Left renal cortex interstitium (tissue), 4 donors: ENCODE data around the gene RAB15. TPM values are rescaled to one million over a fixed set of nuclear protein-coding genes. Genes with fewer than 3 reads are reported as not detected.

Experiments used
- DNase-seq, 4 donors: peaks; one replicate each; pipeline ENCODE4 v3.0.0-alpha.2; 2013; ENCODE audit warnings: low read depth in 4 of 4, low spot score in 2 of 4, missing footprints in 1 of 4
- polyA plus RNA-seq, 4 donors: library from polyadenylated mRNA; unstranded; fragments of 120-200 nt; gene quantifications; one replicate each; pipeline ENCODE4 v1.2.1, GENCODE V29; 2013; ENCODE audit not compliant: insufficient read length in 4 of 4

The RAB15 gene
- polyA plus RNA-seq, 4 donors: 22.5 to 36.9 (median 24.9) TPM

DNA sequence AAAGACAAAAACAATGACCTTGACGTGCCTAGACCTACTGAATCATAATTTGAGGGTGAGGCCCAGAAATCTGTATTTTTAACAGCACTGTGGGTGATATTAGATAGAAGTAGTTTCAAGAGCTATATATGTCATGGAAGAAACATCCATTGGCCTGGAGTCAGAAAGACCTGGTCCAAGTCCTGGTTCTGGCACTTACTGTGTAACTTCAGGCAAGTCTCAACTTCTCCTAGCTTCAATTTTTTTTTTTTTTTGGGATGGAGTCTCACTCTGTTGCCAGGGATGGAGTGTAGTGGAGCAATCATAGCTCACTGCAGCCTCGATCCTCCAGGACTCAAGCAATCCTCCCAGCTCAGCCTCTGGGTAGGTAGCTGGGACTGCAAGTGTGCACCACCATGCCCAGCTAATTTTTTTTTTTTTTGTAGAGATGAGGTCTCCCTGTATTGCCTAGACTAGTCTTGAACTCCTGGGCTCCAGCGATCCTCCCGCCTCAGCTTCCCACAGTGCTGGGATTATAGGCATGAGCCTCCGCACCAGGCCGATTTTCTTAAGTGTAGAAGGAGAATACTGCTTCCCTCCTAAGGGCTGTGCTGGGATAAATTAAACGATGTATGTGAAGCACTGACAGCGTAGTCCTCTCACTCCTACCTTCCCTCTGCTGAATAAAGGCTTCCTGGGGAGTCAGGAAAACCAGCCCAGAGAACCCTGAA lies 15.3 kb downstream of the RAB15 start:
- DNase-seq: no peak

DNA sequence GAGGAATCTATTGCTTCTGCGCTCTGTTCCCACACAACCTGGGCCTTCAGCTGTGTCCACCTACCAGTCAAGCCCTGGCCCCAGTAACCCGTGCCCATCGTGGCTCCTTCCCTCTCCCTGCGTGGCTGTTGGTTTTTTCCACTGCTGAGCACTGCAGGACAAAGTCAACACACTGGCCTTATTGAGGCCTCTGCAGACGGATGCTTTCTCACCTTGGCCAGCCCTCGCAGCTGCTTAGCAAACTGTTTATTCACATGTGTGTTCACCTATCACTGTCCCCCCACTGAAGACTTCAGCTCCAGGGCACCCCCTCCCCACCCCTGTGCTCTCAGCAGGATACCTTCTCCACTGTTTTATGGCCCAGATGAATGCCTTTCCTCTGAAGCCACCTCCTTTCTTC lies 16.8 kb downstream of the RAB15 start:
- no peak for DNase-seq

DNA sequence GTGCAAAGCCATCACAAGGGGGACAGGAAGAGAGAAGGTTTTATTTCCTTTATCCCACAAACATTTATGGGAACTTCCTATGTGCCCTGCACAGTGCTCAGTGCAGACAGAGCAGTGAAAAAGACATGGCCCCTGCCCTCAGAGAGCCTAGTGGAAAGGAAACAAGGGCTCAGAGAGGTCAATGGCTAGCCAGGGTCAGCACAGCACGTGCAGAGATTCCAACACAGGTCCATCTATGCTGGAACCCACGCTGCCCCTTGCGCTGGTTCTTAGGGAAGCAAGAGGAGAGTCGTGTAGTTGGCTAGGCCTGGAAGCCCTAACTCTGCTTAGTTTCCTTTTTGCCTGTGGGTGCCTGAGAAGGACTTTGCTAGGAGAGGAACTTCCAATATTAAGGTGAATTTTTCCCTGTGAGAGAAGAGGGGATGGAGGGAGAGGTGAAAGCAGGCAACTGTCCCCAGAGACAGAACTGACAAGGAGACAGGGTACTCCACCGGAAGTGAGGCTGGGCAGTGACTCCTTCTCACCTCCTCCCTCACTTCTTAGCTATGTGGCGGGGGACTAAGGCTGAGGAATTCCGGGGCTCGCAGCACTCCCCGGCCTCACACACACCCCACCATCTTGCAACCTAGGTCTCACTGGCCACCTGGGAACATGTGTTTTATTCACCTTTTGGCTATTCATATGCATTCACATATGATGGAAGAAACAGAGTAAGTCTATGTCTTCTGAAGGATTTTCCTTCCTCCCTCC lies 17.5 kb downstream of the RAB15 start:
- no peak for DNase-seq

DNA sequence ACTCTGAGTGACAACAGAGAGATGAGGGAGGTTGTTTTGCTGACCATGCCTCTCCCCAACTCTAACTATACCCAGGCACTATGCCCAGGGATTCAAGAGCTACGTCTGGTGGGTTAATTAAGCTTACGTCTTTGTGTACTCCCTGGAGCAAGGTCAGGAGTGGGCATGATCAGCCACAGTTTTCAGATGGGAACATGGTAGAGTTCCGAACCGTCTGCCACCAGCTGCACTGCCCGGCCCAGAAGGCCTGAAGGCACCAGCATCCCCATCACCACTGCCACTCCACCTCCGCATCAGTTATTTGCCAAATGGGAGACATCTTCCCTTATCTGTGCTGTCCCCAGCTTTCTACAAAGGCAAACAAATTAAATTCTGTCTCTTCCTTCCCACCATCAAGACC lies 18.5 kb downstream of the RAB15 start:
- no peak for DNase-seq

DNA sequence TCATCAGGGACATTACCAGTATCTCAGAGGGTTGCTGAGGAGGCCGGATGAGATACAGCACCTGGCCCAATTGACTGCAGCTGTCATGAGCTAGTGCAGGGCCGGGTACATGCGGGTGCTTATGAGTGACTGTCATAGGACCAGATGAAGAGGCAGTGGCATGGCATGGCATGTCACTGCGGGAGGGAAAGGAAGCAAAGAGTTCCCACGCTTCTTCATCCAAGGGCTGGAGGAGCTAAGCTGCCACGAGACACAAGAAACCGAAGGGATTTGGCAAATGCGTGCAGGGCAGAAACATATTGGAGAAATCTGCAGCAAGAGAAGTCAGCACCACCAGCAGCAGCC lies 18.9 kb downstream of the RAB15 start:
- no peak for DNase-seq

DNA sequence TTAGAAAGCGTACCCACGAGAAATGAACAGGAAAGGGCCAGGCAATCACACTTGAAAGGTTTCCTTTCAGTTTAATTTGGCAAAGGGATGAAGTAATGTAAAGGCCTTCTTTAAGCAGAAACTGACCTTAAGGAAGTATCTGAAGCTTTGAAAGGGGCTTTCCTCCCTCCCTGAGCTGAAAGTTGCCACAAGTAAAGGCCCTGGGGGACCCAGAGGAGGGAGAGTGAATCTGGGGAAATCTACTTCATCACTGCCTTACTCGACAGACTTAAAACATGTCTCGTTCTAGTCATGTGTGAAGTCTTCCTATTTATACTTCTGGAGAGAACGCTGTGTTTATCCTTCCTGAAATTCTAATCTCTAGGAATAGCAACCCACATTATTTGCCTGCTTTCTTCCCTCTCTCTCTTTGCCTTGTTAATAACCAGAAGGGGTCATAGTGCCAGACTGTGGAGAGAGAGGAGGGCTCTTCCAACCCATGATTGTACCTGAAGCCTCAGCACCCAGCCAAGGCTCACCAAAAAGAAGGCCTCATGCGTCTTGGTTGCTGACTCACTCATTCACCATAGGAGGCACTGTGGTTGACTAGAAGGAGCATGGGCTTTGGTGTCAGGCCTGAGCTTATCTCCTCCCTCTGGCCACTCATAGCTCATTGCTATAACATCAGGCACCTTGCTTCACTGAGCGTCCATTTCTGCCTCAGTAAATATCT lies 19.4 kb downstream of the RAB15 start:
- DNase-seq: no peak

DNA sequence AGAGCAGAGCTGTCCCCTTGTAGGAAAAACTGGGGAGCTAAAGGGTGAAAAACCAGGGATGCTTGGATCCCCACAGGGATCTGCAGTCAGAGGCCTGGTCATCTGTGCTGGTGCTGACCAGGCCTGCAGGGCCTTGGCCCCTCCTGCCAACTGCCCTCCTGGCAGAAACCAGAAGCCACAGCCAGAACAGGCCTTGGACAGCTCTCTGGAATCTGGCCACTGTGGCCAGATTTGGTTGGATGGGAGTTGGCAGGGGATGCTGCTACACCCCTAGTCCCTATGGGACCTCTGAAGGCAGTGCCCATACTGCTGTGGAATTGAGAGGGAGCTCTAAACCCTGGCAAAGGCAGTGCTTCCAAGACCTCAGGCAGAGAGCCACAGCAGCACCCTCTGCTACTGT lies 20.4 kb downstream of the RAB15 start:
- no peak for DNase-seq

DNA sequence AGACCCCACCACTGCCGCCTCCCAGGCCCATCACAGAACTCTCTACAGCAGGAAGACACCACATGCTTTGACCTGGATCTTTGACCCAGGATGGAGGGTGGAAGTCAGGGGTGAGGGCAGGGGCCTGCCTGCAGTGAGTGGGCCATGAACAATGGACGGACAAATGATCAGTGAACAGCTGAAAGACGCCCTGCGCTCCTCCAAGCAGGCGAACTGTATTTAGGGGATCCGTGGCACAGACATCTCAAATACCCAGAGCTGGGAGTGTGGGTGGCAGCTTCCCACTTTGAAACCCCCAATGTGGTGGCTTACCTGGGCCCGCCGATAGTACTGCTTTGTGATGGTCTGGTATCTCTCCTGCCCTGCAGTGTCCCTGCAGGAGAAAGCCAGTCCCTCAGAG lies 20.8 kb downstream of the RAB15 start:
- no peak for DNase-seq

DNA sequence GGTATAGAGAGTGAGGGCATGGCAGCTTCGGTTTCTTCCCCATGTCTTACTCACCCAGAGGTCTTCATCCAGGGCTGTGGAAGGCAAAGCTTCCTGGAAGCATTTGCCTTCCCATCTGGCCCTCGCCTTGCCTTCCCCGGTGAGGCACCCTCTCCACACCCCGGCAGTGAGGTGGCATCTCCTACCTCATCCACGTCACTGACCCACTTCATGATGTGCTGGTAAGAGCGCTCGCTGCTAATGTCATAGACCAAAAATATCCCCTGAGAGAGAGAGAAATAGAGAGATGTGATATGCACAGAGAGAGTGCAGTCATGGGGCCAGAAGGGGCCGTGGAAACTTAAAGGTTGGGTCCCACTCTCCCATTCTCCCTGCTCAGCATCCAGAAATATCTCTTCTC lies 21.2 kb downstream of the RAB15 start:
- no peak for DNase-seq

DNA sequence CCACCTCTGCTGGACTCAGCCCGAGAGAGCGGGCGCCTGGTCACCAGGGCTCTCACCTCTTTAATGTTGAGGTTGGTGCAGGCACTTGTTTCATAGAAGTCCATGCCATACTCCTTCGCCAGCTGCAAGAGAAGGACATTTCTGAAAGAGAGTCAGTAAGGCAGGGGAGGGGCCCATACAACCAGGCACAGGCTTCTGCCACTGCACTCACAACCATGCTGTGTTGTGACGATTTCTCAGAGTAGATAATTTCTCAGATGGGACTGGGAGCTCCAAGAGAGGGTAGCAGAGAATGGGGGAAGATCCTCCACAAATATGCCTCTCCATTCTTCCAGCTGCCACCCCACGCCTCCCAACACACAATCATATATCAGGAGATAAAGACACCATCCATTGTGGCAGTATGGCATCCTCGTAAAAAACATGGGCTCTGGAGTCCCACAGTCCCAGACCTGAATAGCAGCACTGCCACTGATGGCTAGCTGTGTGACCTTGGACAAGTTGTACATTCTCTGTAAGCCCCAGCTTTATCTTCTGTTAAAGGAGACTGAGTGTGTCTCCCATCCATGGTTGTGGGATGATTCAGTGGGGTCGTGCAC lies 23.4 kb downstream of the RAB15 start:
- no peak for DNase-seq

DNA sequence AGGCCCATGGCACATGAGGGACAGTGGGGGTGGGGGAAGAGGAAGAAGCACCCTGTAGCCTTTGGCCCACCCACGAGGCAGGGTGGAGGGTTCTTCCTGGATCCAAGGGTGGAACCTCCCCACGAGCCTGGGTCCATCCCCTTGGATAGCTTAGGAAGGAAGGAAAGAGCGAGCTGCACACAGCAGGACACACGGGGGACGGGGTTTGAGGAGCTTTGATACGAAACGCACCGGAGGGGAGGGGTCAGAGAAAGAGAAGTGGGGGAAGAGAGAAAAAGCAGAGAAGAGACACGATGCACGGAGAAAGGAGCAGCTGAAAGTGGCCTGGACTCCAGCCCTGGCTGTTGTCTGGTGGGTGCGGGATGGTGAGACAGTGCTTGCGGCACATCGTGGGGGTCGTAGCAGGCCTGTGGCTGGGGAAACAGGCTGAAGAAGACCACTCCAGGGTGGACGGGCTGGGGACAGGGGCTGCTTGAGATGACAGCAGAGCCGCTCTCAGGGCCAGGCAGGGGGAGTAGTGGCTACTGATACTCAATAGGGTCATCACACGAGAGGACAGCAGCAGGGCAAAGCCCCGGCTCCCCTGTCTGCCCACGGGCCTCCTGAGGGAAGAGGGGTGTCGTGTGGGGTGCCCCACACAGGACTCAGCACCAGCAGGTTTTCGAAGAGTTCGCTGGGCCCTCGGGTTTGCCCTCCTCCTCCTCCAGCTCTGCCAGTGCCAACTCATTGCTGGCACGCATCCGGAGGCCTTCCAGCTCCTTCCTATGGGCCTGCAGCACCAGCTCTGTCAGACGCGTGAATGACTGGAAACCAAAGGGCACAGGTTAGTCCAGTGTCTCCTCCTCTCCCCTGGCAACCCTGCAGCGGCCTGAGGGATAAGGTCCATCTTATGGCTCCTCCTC lies 24.2 kb downstream of the RAB15 start:
- DNase-seq: no peak

DNA sequence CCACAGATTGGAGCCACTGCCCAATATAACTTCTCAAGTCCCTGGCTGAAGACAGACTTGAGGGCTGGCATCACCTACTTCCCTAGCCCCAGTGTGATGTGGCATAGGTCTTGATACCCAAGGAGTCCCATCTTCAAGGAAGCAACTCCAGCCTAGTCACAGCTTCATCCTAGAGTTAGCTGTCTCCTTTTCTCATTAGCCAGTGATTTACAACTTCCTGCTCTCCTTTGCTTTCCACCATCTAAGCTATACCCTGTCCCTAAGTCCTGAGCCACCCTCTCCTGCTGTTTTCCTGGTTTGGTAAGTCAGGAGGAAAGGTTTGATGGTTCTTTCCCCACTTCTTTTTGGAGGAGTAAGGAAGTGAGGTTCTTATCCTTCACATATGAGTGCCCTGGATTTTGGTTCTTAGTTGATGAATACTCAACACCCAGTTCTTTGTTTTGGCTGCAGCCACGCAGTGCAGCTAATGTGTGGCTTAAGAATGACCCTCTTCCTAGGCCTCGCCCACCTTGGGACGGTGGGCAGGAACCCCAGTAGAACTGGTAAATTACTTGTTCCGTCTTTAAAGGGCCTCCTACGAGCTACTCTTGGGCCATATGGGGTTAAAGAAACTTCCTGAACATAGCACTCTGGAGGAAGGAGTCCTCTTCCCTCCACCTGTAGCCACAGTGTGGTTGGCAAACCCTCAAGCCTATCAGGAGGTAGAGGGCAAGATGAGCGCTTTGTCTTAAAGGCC lies 25.7 kb downstream of the RAB15 start:
- no peak for DNase-seq

DNA sequence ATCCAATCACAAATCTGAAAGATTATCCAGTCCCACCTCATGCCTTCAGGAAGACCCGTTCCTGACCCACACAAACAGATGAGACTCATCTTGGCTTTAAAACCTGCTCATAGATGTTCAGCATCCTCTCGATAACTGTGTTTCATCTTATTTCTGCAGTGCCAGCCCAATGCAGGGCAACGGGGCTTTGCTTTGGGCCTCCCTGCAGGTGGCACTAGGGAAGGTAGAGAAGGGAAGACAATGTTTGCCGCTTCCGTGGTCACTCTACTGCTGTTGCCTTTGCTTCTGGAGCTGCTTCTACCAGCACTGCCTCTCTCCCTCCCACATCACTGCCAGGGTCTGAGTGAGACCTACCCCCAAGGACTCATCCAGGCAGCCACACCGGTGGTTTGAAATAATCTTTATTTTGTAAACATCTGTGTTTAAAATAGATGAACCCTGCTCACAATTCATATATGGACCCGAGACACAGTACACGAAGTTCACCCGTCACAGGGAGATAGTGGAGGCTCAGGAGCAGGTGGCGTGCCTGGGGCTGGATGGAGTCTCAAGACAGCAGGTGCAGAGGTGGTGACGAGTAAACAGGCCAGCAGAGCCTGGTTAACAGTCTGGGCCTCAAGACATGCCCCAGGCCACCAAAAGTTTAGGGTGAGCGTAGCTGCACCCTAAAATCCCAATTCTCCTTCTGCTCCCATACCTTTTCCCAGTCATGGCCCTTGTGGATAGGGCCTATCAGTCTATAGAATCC lies 26.5 kb downstream of the RAB15 start:
- no peak for DNase-seq

DNA sequence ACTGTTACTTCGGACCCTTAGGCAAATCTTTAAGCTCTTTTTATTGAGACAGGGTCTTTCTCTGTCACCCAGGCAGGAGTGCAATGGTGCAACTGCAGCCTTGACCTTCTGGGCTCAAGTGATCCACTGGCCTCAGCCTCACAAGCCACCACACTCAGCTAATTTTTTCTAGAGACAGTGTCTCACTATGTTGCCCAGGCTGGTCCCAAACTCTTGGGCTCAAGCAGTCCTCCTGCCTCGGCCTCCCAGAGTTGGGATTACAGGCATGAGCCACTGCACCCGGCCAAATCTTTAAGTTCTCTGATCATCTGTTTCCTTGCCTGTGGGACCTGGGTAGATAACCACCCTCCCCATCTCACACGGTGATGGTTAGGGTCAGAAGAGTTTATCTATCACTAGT lies 27.3 kb downstream of the RAB15 start:
- DNase-seq: no peak

DNA sequence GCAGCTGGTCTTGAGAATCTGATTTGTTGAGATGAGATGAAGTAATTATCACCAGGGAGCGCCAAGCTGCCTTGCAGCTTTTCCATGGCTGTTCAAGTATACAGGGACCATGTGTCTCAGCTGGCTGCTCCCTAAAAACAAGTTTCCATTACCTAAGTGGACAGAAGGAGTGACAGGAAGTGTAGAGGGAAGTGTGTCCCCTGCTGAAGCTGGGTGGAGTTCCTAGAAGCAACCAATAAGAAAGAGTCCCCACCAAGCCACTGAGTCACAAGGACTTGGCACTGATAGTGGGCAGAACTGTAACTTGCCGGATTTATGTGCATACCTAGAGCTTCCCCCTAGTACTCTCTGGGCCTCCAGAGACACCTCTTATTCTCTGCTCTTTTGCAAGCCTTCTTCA lies 28.1 kb downstream of the RAB15 start:
- DNase-seq: no peak

DNA sequence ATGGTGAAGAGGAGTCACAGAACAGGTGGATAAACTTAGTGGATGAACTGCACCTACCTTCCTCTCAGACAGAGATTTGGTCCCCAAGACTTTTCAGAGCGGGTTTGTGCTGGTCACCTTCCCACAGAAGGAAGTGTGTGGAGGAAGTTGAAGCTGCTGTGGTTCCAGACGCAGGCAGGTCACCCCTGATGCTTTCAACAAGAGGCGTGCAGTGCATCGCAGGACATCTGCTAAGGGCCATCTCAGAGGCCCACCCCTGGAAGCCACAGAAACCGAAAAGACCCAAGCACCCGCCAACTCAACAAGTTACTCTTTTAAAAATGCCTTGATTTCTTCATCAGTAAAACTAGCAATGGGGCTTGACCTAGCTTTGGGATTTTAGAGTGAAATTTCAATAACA lies 28.6 kb downstream of the RAB15 start:
- DNase-seq: no peak

DNA sequence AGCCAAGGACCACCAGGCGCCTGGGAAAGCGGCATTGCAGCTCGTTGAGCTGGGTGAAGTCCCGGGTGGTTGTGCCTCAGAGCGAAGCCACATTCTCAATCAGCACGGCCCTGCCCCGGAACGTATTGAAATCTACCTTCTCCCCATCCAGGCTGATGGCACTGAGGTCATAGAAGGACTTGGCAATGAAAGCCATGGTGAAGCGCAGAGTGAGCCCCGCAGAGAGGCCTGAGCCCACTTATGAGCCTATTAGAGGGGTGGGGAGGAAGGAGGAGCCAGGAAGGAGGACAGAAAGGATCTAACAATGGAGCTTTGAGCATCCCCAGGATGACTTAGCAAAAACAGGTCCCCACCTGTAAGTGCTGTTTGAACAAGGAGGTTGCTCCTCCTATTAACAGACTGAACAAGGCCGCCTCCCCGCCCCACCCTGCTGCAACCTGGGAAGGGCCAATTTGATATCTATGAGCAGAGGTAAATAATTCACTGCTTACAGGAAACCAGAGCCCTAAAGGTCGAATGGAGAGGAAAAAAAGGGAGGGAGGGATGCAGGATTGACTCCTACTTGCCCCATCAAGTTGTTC lies 29.5 kb downstream of the RAB15 start, which contains the start of gene GPX2:
Gene GPX2 (minus strand): TSS at position 215 of the 581 bp plus-strand sequence. CDS start 19 bp downstream, at position 196.
- DNase-seq: no peak

DNA sequence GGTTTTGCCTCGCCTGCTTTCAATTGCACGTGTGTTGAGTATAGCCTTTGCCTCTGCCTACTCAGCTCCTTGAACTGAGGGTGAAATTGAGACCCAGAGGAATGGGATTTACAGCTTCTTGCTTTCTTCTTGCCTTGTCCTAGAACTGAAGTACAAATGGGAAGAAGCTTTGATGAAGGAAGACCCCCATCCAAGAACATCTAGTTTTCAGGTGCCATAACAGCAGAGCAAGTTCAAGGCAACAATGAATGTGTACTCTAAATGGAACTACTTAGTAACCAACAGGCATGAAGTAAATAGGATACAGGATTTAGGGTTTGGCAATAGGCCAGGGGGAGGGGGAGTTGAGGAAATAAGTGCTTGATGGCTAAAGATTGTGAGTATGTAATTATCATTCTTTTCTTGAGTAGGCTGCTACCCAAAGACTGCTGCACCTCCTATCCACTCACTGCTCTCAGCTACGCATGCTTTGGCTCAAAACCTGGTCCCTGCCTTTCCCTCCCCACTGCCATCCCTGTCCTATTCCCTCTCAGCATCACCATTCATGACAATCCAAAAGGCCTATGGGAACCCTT lies 31.7 kb downstream of the RAB15 start:
- DNase-seq: no peak
